ENCODE measurements around the gene MBP.

GRCh38 chr18:76988827-76989646 lies 143.5 kb downstream of the MBP start:
- TF ChIP-seq POLR2A (IDR thresholded peaks at IDR 0.05) (no peak), CTCF (IDR thresholded peaks at IDR 0.05) (no peak)

Data from lower leg skin (tissue), 3 donors.